ENCODE measurements around the gene SP5. TPM values are rescaled to one million over a fixed set of nuclear protein-coding genes. Genes with fewer than 3 reads are reported as not detected.

Gene SP5
- total RNA-seq, 1 experiment from 2014 or later, result 0.98 TPM

- TF ChIP-seq EZH2 (IDR thresholded peaks at IDR 0.05) (no peak), SP1 (IDR thresholded peaks at IDR 0.05; ENCODE audit: low read depth) (no peak), ZFX (IDR thresholded peaks at IDR 0.05) (no peak)
Observed at GRCh38 chr2:170742000-170742399, 26.9 kb downstream of the SP5 start (continued).

GRCh38 chr2:170742896-170743529, 27.9 kb downstream of the SP5 start:
- Histone ChIP-seq H3K4me3 (replicated peaks in 1 of 2; ENCODE audit: low read depth in 1 of 2, low read length in 2 of 2) (no peak overlapping the region), H3K36me3 (ENCODE audit: control insufficient read depth in 1 of 2, insufficient read depth in 2 of 2, low read length in 2 of 2) (no peaks in the 10 kb centered on the region), H2AFZ (ENCODE audit: low read depth, low read length, poor library complexity, severe bottlenecking) (no peak overlapping the region), H3K9ac (ENCODE audit: low read length) (no peak overlapping the region), H3K4me2 (ENCODE audit: low read length) (no peak overlapping the region), H3K9me3 (ENCODE audit: control insufficient read depth in 1 of 2, insufficient read depth in 1 of 2, low read depth in 1 of 2, low read length in 2 of 2) (no peaks in the 10 kb centered on the region), H3K4me1 (ENCODE audit: control insufficient read depth in 1 of 2, insufficient read depth in 2 of 2, low read length in 2 of 2) (peaks cover 8 to 16% of the 10 kb centered on the region in 2 experiments), H3K79me2 (ENCODE audit: insufficient read depth, low read length) (no peaks in the 10 kb centered on the region), H3K27me3 (ENCODE audit: insufficient read depth, low read length) (no peaks in the 10 kb centered on the region), H3K9me2 (ENCODE audit: insufficient read depth) (no peaks in the 10 kb centered on the region), H3K27ac (ENCODE audit: low read depth, low read length) (no peak overlapping the region), H4K20me1 (ENCODE audit: insufficient read depth) (no peaks in the 10 kb centered on the region)
- ChIA-PET RAD21 (ENCODE audit: low non-redundant PET in 1 of 2, low total read pairs in 2 of 2, uncharacterized antibody in 2 of 2, unreplicated experiment in 2 of 2) (no interaction called here), CTCF (no interaction called here), POLR2A (no interaction called here)
- ATAC-seq, result no peak
- intact Hi-C loops (cut with micrococcal nuclease), result loop anchor here (10.0 kb wide), 1 partner anchor 58 kb away; no protein-coding TSS in a partner anchor
- no peak for DNase-seq (ENCODE audit: low read depth, low spot score)
- no TSS peak for BruUV-seq (replicated peaks)
- TF ChIP-seq EZH2 (IDR thresholded peaks at IDR 0.05) (no peak), SRF (IDR thresholded peaks at IDR 0.05; ENCODE audit: low read depth) (no peak), ATF3 (IDR thresholded peaks at IDR 0.05) (no peak), TCF7L2 (IDR thresholded peaks at IDR 0.05; ENCODE audit: borderline replicate concordance, extremely low read depth, insufficient read depth, insufficient read length) (no peak), MAX (IDR thresholded peaks at IDR 0.05) (no peak), POLR2A (IDR thresholded peaks at IDR 0.05; ENCODE audit: borderline replicate concordance, extremely low read depth, insufficient read depth, insufficient read length) (no peak)
